K562 (cell line): ENCODE results near the gene INHA. TPM values are rescaled to one million over a fixed set of nuclear protein-coding genes. Genes with fewer than 3 reads are reported as not detected.

Experiments
- ATAC-seq: fragments of 200-7000 bp; cut with Tn5 transposase; 3 replicates; pipeline ENCODE4 v1.9.1; 2020; ENCODE audit warnings: moderate library complexity
- BruUV-seq: library from RNA; stranded (reverse); fragments of 400-500 nt; replicated peaks from 2 replicates; lab custom pipeline; 2021; lab: Mats Ljungman, UMichigan
- CTCF ChIA-PET: fragments of 300-600 bp; formaldehyde crosslinking; extraction: SDS; loops from one replicate; lab custom pipeline; 2021; ENCODE audit warnings: low intra/inter-chr PET ratio; lab: Yijun Ruan, JAX
- POLR2A ChIA-PET: fragments of 300-600, 350-650 bp; sonication (Branson Sonifier 250); formaldehyde crosslinking; extraction: SDS; loops from one replicate; lab custom pipeline; 2021; ENCODE audit warnings: antibody characterized with exemption, inconsistent platforms; lab: Yijun Ruan, JAX
- DNase-seq, 4 experiments: peaks; one replicate each; pipeline versions ENCODE4 v3.0.0 to v3.0.0-alpha.2; 2011 to 2018; ENCODE audit warnings: low spot score in 3 of 4, mixed read lengths in 3 of 4; ENCODE audit errors: extremely low read depth in 1 of 4
- FAIRE-seq: peaks from 2 replicates; lab custom pipeline; 2011; peaks lifted over from hg19 to GRCh38; lab: Jason Lieb, UNC
- H2AFZ ChIP-seq: 2 replicates; pipeline ENCODE4 v1.6.0; 2011; ENCODE audit warnings: low read depth, low read length, control low read depth, inconsistent platforms
- H3K27ac ChIP-seq: fragments of 200-600 bp; 3 replicates; pipeline ENCODE4 v1.8.0; 2011; ENCODE audit warnings: low read depth, mild to moderate bottlenecking, control low read depth, inconsistent platforms, low read length, moderate library complexity, mixed read lengths; ENCODE audit errors: extremely low read depth
- H3K27me3 ChIP-seq, 2 experiments: fragments of 300-600 bp in 1 of 2; 2 replicates in 1 of 2; 3 replicates in 1 of 2; pipeline versions ENCODE4 v1.6.0 to v1.8.0; 2011; ENCODE audit warnings: inconsistent platforms in 2 of 2, low read length in 2 of 2, mild to moderate bottlenecking in 1 of 2, mixed read lengths in 1 of 2, moderate library complexity in 1 of 2; ENCODE audit not compliant: control insufficient read depth in 2 of 2, insufficient read depth in 2 of 2
- H3K36me3 ChIP-seq: fragments of 300-600 bp; 3 replicates; pipeline ENCODE4 v1.8.0; 2011; ENCODE audit warnings: mild to moderate bottlenecking, low read length, inconsistent platforms; ENCODE audit not compliant: control insufficient read depth, insufficient read depth
- H3K4me1 ChIP-seq, 2 experiments: fragments of 200-600 bp in 1 of 2; replicated peaks in 1 of 2; 2 replicates in 1 of 2; 3 replicates in 1 of 2; pipeline versions ENCODE4 v1.5.1 to v1.8.0; 2011; ENCODE audit warnings: inconsistent platforms in 2 of 2, low read length in 2 of 2, mild to moderate bottlenecking in 1 of 2, mixed read lengths in 1 of 2, moderate library complexity in 1 of 2; ENCODE audit not compliant: control insufficient read depth in 2 of 2, insufficient read depth in 2 of 2
- H3K4me2 ChIP-seq: 2 replicates; pipeline ENCODE4 v1.6.1; 2011; ENCODE audit warnings: low read length, control low read depth, inconsistent platforms, mixed read lengths; ENCODE audit not compliant: insufficient read depth
- H3K4me3 ChIP-seq: fragments of 200-600 bp; sonication (generic), shearing (Covaris generic); 2 replicates; pipeline ENCODE4 v1.5.1; 2016; ENCODE audit warnings: control low read depth, inconsistent platforms
- H3K79me2 ChIP-seq: fragments of 200-600 bp; 3 replicates; pipeline ENCODE4 v1.8.0; 2011; ENCODE audit warnings: low read length, inconsistent platforms; ENCODE audit not compliant: control insufficient read depth, insufficient read depth
- H3K9ac ChIP-seq, 2 experiments: 2 replicates each; pipeline versions ENCODE4 v1.6.0 to v1.6.1; 2011; ENCODE audit warnings: low read depth in 2 of 2, low read length in 2 of 2, control low read depth in 1 of 2, inconsistent platforms in 1 of 2, mild to moderate bottlenecking in 1 of 2, mixed read lengths in 1 of 2; ENCODE audit not compliant: insufficient read depth in 1 of 2
- H3K9me1 ChIP-seq: one replicate; pipeline ENCODE4 v1.6.0; 2011; ENCODE audit warnings: inconsistent platforms, mild to moderate bottlenecking, low read length, moderate library complexity; ENCODE audit not compliant: control insufficient read depth, insufficient read depth
- H3K9me3 ChIP-seq: replicated peaks from 2 replicates; pipeline ENCODE4 v1.5.1; 2011; ENCODE audit warnings: low read depth, low read length, inconsistent platforms; ENCODE audit not compliant: control insufficient read depth, insufficient read depth
- H4K20me1 ChIP-seq: replicated peaks from 2 replicates; pipeline ENCODE4 v1.6.1; 2011; ENCODE audit warnings: low read length, inconsistent platforms, mixed read lengths; ENCODE audit not compliant: control insufficient read depth, insufficient read depth
- ADNP ChIP-seq: fragments of 200-800 bp; sonication (Bioruptor generic); IDR thresholded peaks from 2 replicates; pipeline ENCODE4 v1.6.1; 2016; ENCODE audit warnings: missing genetic modification characterization, missing compliant biosample characterization
- BCOR ChIP-seq: fragments of 450-650 bp; IDR thresholded peaks from 2 replicates; pipeline ENCODE4 v1.6.1; 2016
- BRD9 ChIP-seq: fragments of 450-650 bp; IDR thresholded peaks from 2 replicates; pipeline ENCODE4 v1.6.1; 2018; ENCODE audit warnings: low read depth; ENCODE audit not compliant: partially characterized antibody
- CBX5 ChIP-seq: IDR thresholded peaks from 2 replicates; pipeline ENCODE4 v1.6.1; 2014; ENCODE audit warnings: low read depth, borderline replicate concordance
- CEBPG ChIP-seq, 3 experiments: fragments of 200-800 bp in 1 of 3; sonication (Bioruptor generic) in 1 of 3; sonication (generic) in 1 of 3; formaldehyde crosslinking in 1 of 3; IDR thresholded peaks in 2 of 3; conservative IDR thresholded peaks in 1 of 3; 2 replicates each; pipeline versions ENCODE4 v1.6.1 to v1.8.0; 2016 to 2022; ENCODE audit warnings: missing compliant biosample characterization in 2 of 3, missing genetic modification characterization in 2 of 3, mild to moderate bottlenecking in 1 of 3, missing genetic modification reagents in 1 of 3
- GTF2F1 ChIP-seq: IDR thresholded peaks from 2 replicates; pipeline ENCODE4 v1.6.1; 2011; ENCODE audit warnings: low read depth, low read length, improper control_type of control experiment
- HEY1 ChIP-seq: fragments of 250-450 bp; sonication (Bioruptor Pico); IDR thresholded peaks from 2 replicates; pipeline ENCODE4 v1.5.0; 2020; ENCODE audit warnings: mild to moderate bottlenecking, moderate library complexity, borderline replicate concordance
- HMGN3 ChIP-seq: IDR thresholded peaks from 2 replicates; pipeline ENCODE4 v1.6.1; 2011; ENCODE audit warnings: borderline replicate concordance, low read depth, mild to moderate bottlenecking, mixed read lengths, low read length; ENCODE audit not compliant: insufficient read length; ENCODE audit errors: extremely low read depth
- HOXB6 ChIP-seq: fragments of 250-450 bp; sonication (Bioruptor Pico); IDR thresholded peaks from 2 replicates; pipeline ENCODE4 v1.5.1; 2022; ENCODE audit warnings: mild to moderate bottlenecking, borderline replicate concordance
- IRF2 ChIP-seq: sonication (generic); formaldehyde crosslinking; IDR thresholded peaks from 2 replicates; pipeline ENCODE4 v1.8.1; 2022; ENCODE audit warnings: mild to moderate bottlenecking, missing genetic modification reagents
- KAT7 ChIP-seq: sonication (generic); formaldehyde crosslinking; IDR thresholded peaks from 2 replicates; pipeline ENCODE4 v1.8.0; 2022; ENCODE audit warnings: missing genetic modification reagents, mild to moderate bottlenecking, borderline replicate concordance
- KDM1A ChIP-seq, 2 experiments: fragments of 450-650 bp; IDR thresholded peaks; 2 replicates each; pipeline ENCODE4 v1.6.1; 2016; ENCODE audit warnings: mild to moderate bottlenecking in 2 of 2
- MAFF ChIP-seq: IDR thresholded peaks from 2 replicates; pipeline ENCODE4 v1.6.1; 2012; ENCODE audit warnings: low read length, improper control_type of control experiment
- MAFK ChIP-seq: IDR thresholded peaks from 2 replicates; pipeline ENCODE4 v1.6.1; 2011; ENCODE audit warnings: low read length, improper control_type of control experiment
- PCBP1 ChIP-seq: fragments of 200-400 bp; formaldehyde crosslinking; IDR thresholded peaks from 2 replicates; pipeline ENCODE4 v1.6.1; 2018; ENCODE audit warnings: mild to moderate bottlenecking, low read depth, low read length; ENCODE audit not compliant: poor library complexity, severe bottlenecking
- POLR3G ChIP-seq: IDR thresholded peaks from 2 replicates; pipeline ENCODE4 v1.6.1; 2011; ENCODE audit not compliant: insufficient read length, insufficient replicate concordance; ENCODE audit errors: extremely low read depth
- RCOR1 ChIP-seq, 2 experiments: IDR thresholded peaks; 2 replicates each; pipeline ENCODE4 v1.6.1; 2012; ENCODE audit warnings: low read depth in 2 of 2, low read length in 2 of 2, borderline replicate concordance in 1 of 2, improper control_type of control experiment in 1 of 2
- RNF2 ChIP-seq: sonication (generic); IDR thresholded peaks from 2 replicates; pipeline ENCODE4 v1.6.1; 2016
- SMARCE1 ChIP-seq: fragments of 450-650 bp; IDR thresholded peaks from 2 replicates; pipeline ENCODE4 v1.7.1; 2016; ENCODE audit warnings: mild to moderate bottlenecking
- U2AF1 ChIP-seq: fragments of 200-400 bp; formaldehyde crosslinking; optimal IDR thresholded peaks from 2 replicates; pipeline ENCODE3; 2017; ENCODE audit warnings: mild to moderate bottlenecking, low read depth, low read length, moderate library complexity
- YBX1 ChIP-seq: fragments of 450-650 bp; IDR thresholded peaks from 2 replicates; pipeline ENCODE4 v1.7.1; 2016; ENCODE audit warnings: mild to moderate bottlenecking
- ZNF57 ChIP-seq: fragments of 450-650 bp; formaldehyde crosslinking; IDR thresholded peaks from 2 replicates; pipeline ENCODE4 v1.4.0; 2020; ENCODE audit warnings: mild to moderate bottlenecking, moderate library complexity
- ZNF583 ChIP-seq: fragments of 250-450 bp; sonication (Bioruptor Pico); IDR thresholded peaks from 2 replicates; pipeline ENCODE4 v1.4.0; 2020
- ZNF75A ChIP-seq: fragments of 450-650 bp; formaldehyde crosslinking; IDR thresholded peaks from 2 replicates; pipeline ENCODE4 v1.4.0; 2020; ENCODE audit warnings: mild to moderate bottlenecking
- WGBS: fragments of 100-300 bp; shearing (Covaris generic); methylation state at CpG from one replicate; pipeline ENCODE4 v1.1.6; 2016; ENCODE audit warnings: low coverage, mixed read lengths; ENCODE audit not compliant: insufficient coverage; ENCODE audit errors: missing lambda C conversion rate; 5-methylcytosine and 5-hydroxymethylcytosine counted together
- in situ Hi-C: fragments of 300-500 bp; cut with MboI; formaldehyde crosslinking; loops from 4 replicates; pipeline ENCODE4 v1.15.0; 2018; ENCODE audit warnings: inconsistent platforms, mixed read lengths
- intact Hi-C: fragments of 100-400 bp; cut with micrococcal nuclease; formaldehyde crosslinking; loops from 2 replicates; pipeline ENCODE4 v1.14.2; 2022
- polyA plus RNA-seq, 8 experiments: library from polyadenylated mRNA; depleted of rRNA in 4 of 8; stranded (reverse) in 5 of 8; unstranded in 3 of 8; fragments of >200 nt; fragmentation: Nextera tagmentation in 2 of 8; fragmentation: Illumina TruSeq in 1 of 8; extraction: Ambion mirVana in 2 of 8; extraction: Trizol in 1 of 8; gene quantifications; 2 replicates each; pipeline versions ENCODE4 v1.2.1 to v1.2.3, GENCODE V29; 2011 to 2014; ENCODE audit warnings: inconsistent platforms in 1 of 8, missing spikeins in 1 of 8
- total RNA-seq, 7 experiments: library from RNA; depleted of rRNA in 6 of 7; stranded (reverse); fragments of >200 nt in 6 of 7; fragmentation: Illumina TruSeq in 2 of 7; extraction: Trizol in 2 of 7; gene quantifications; 2 replicates each; pipeline versions ENCODE4 v1.2.1 to v1.2.3, GENCODE V29; 2011 to 2021; ENCODE audit warnings: low replicate concordance in 1 of 7
- TF ChIP-seq, protein P1 (sequence below): IDR thresholded peaks from 2 replicates; pipeline ENCODE4 v1.6.1; 2011; ENCODE audit warnings: borderline replicate concordance, low read depth, mild to moderate bottlenecking, moderate library complexity, low read length; ENCODE audit not compliant: insufficient read depth, poor library complexity, severe bottlenecking

Gene INHA
- total and polyA plus RNA-seq, 9 of the 15 experiments (the other 6 are each of a cell fraction or from before 2014, with no cell fraction given), result 0.07 to 1.9 (median 0.40) TPM

GRCh38 chr2:219524817-219525216, 47.3 kb upstream of the INHA start:
- in situ Hi-C loops, result loop anchor here (5.0 to 10.0 kb wide), 2 partner anchors 33 to 50 kb away; no protein-coding TSS in a partner anchor
- no peaks in the 10 kb centered on the region for H3K27me3 ChIP-seq
- FAIRE-seq, result no peak
- TF ChIP-seq POLR3G (no peak), KAT7 (CRISPR knock-in tag) (no peak), CEBPG (CRISPR knock-in tag; IDR thresholded peaks at IDR 0.05) (no peak), CEBPG (tag; conservative IDR thresholded peaks at IDR 0.05 in 1 of 2, IDR thresholded peaks at IDR 0.05 in 1 of 2) (no peak), PCBP1 (no peak), MAFK (no peak), ZNF57 (CRISPR knock-in tag) (no peak), CBX5 (no peak), GTF2F1 (no peak), YBX1 (no peak), U2AF1 (no peak), ZNF75A (CRISPR knock-in tag) (no peak), MAFF (no peak), IRF2 (CRISPR knock-in tag) (no peak), KDM1A (IDR thresholded peaks at IDR 0.05) (peak; percentile 20 to 67; a peak in 3 of 4 replicates), BCOR (peak; percentile 70), ZNF583 (CRISPR knock-in tag) (no peak), HMGN3 (no peak), HOXB6 (CRISPR knock-in tag) (no peak), RNF2 (no peak), RCOR1 (IDR thresholded peaks at IDR 0.05; ENCODE audit: borderline replicate concordance in 1 of 2, low read depth in 2 of 2, low read length in 2 of 2) (peak in 1 of 2 experiments; percentile 26; a peak in 1 of 4 replicates), BRD9 (no peak), SMARCE1 (no peak), HEY1 (CRISPR knock-in tag) (no peak), ADNP (tag) (peak; percentile 57; the same call in 1 of the 2 replicates)
- TF ChIP-seq, protein P1, sequence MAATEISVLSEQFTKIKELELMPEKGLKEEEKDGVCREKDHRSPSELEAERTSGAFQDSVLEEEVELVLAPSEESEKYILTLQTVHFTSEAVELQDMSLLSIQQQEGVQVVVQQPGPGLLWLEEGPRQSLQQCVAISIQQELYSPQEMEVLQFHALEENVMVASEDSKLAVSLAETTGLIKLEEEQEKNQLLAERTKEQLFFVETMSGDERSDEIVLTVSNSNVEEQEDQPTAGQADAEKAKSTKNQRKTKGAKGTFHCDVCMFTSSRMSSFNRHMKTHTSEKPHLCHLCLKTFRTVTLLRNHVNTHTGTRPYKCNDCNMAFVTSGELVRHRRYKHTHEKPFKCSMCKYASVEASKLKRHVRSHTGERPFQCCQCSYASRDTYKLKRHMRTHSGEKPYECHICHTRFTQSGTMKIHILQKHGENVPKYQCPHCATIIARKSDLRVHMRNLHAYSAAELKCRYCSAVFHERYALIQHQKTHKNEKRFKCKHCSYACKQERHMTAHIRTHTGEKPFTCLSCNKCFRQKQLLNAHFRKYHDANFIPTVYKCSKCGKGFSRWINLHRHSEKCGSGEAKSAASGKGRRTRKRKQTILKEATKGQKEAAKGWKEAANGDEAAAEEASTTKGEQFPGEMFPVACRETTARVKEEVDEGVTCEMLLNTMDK, result no peak

More at GRCh38 chr2:219524817-219525216, 47.3 kb upstream of the INHA start:
- no TSS peak for BruUV-seq
- DNase-seq (no peak), ATAC-seq (no peak)
- ChIA-PET CTCF (no interaction called here), POLR2A (no interaction called here)
- Histone ChIP-seq H3K36me3 (peaks cover 29% of the 10 kb centered on the region; the same call in 2 of the 3 replicates), H3K79me2 (peaks cover 79% of the 10 kb centered on the region), H2AFZ (no peak overlapping the region), H3K4me3 (no peak overlapping the region), H3K27ac (no peak overlapping the region), H3K9me3 (no peaks in the 10 kb centered on the region), H3K9me1 (no peaks in the 10 kb centered on the region), H3K9ac (no peak overlapping the region), H3K4me1 (peaks cover 85 to 91% of the 10 kb centered on the region in 2 experiments), H3K4me2 (no peak overlapping the region), H4K20me1 (no peaks in the 10 kb centered on the region)
- intact Hi-C loops, result no loop called here
- 75% methylated on average over 2 of the region's 2 CpGs for WGBS
